Thymus (tissue), 11 donors: Measurements from ENCODE around the gene TGFBR3L. TPM values are rescaled to one million over a fixed set of nuclear protein-coding genes. Genes with fewer than 3 reads are reported as not detected.

Source experiments
- DNase-seq, 9 donors: peaks; one replicate each; pipeline ENCODE4 v3.0.0-alpha.2; 2013; ENCODE audit warnings: low spot score in 9 of 9, low read depth in 6 of 9, missing footprints in 1 of 9
- H3K27ac ChIP-seq, 2 donors: one replicate each; pipeline ENCODE4 v1.5.1; 2013; ENCODE audit warnings: control low read depth in 1 of 2, low read depth in 1 of 2, low read length in 1 of 2, mild to moderate bottlenecking in 1 of 2, moderate library complexity in 1 of 2
- H3K27me3 ChIP-seq, 2 donors: one replicate each; pipeline ENCODE4 v1.5.1; 2013; ENCODE audit warnings: low read length in 1 of 2; ENCODE audit not compliant: control insufficient read depth in 2 of 2, insufficient read depth in 1 of 2
- H3K36me3 ChIP-seq, 2 donors: one replicate each; pipeline ENCODE4 v1.5.1; 2013; ENCODE audit warnings: low read length in 1 of 2, mild to moderate bottlenecking in 1 of 2, moderate library complexity in 1 of 2; ENCODE audit not compliant: control insufficient read depth in 2 of 2, insufficient read depth in 2 of 2
- H3K4me1 ChIP-seq, 2 donors: one replicate each; pipeline ENCODE4 v1.5.1; 2013; ENCODE audit warnings: low read length in 2 of 2; ENCODE audit not compliant: control insufficient read depth in 2 of 2, insufficient read depth in 2 of 2
- H3K4me3 ChIP-seq, 2 donors: one replicate each; pipeline ENCODE4 v1.5.1; 2013; ENCODE audit warnings: low read length in 2 of 2, control low read depth in 1 of 2, mild to moderate bottlenecking in 1 of 2
- H3K9me3 ChIP-seq, 2 donors: one replicate each; pipeline ENCODE4 v1.5.1; 2013; ENCODE audit warnings: low read length in 1 of 2, mild to moderate bottlenecking in 1 of 2; ENCODE audit not compliant: control insufficient read depth in 2 of 2, insufficient read depth in 1 of 2
- whole genome bisulfite sequencing: extraction: QIAGEN DNeasy Blood & Tissue Kit; methylation state at CpG from one replicate; pipeline ENCODE4 v1.1.7; 2013; 5-methylcytosine and 5-hydroxymethylcytosine counted together
- polyA plus RNA-seq: library from polyadenylated mRNA; stranded (reverse); fragments of 200-250 nt; gene quantifications from one replicate; pipeline ENCODE4 v1.2.3, GENCODE V29; 2013
- total RNA-seq: library from RNA; stranded (reverse); fragments of 120-200 nt; gene quantifications from one replicate; pipeline ENCODE4 v1.2.4, GENCODE V29; 2013
- donor health status: healthy.

TGFBR3L gene
- total and polyA plus RNA-seq, 2 donors = 0.05 to 0.19 TPM

DNA sequence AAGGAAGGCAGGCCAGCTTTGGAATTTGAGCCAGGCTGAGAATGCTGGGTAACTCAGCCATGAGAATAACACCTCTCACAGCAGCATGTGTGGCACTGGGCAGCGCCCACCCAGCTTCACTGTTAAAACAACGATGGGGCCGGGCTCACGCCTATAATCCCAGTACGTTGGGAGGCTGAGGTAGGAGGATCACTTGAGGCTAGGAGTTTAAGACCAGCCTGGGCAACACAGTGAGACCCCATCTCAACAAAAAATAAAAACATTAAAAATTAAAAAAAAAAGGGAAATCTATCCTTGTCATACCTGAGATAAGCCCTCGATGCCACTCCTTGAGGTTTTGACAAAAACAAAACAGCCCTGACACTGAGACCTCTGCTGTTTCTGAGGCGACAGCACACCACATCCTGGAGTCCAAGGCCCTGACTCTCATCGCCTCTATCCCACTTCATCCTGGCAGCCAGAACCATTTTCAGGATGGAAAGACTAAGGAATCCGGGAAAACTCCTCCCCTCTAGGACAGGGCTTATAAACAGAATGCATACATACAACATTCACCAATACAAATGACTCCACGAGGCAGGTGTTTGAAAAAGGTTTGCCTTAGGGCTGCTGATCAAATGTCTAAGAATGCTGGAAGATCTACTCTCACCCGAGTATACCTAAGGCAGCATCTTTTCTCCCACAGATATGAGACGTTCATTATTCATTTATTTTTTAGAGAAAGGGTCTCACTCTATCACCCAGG is 51.5 kb downstream of the TGFBR3L start:
- no peak for DNase-seq
- Histone ChIP-seq H3K9me3 (peaks cover 0 to 1% of the 10 kb centered on the region in 2 donors), H3K36me3 (peaks cover 71 to 80% of the 10 kb centered on the region in 2 donors), H3K4me1 (no peaks in the 10 kb centered on the region), H3K27me3 (no peaks in the 10 kb centered on the region), H3K27ac (no peak overlapping the region), H3K4me3 (no peak overlapping the region)
- WGBS = 96% methylated on average over 12 of the region's 12 CpGs

GRCh38 chr19:7968008-7968795 is 53.6 kb downstream of the TGFBR3L start:
- no peak overlapping the region for H3K4me3 ChIP-seq
- no peak for DNase-seq
- H3K36me3 ChIP-seq = peaks cover 74 to 76% of the 10 kb centered on the region in 2 donors
- no peak overlapping the region for H3K27ac ChIP-seq
- no peaks in the 10 kb centered on the region for H3K27me3 ChIP-seq
- H3K9me3 ChIP-seq = peaks cover 0 to 3% of the 10 kb centered on the region in 2 donors
- WGBS = 94% methylated on average over 15 of the region's 15 CpGs
- H3K4me1 ChIP-seq = no peaks in the 10 kb centered on the region

Other genes starting within 250 kb of the TGFBR3L start
- 9.5 TPM for gene RETN, start 245.8 kb upstream of the TGFBR3L start, total RNA-seq
- 33.1 TPM for gene RETN, start 245.8 kb upstream of the TGFBR3L start, polyA plus RNA-seq
- 0.28 TPM for gene MCEMP1, start 237.7 kb upstream of the TGFBR3L start, total RNA-seq
- gene MCEMP1, start 237.7 kb upstream of the TGFBR3L start, polyA plus RNA-seq = 1.6 TPM
- gene TRAPPC5, start 234.0 kb upstream of the TGFBR3L start, total RNA-seq = 108 TPM
- gene TRAPPC5, start 234.0 kb upstream of the TGFBR3L start, polyA plus RNA-seq = 59.5 TPM
- gene FCER2, start 212.7 kb upstream of the TGFBR3L start, total RNA-seq = 3.1 TPM
- 14.4 TPM for gene FCER2, start 212.7 kb upstream of the TGFBR3L start, polyA plus RNA-seq
- gene CLEC4G, start 182.7 kb upstream of the TGFBR3L start, total RNA-seq = 0.52 TPM
- gene CLEC4G, start 182.7 kb upstream of the TGFBR3L start, polyA plus RNA-seq = 3.2 TPM
- 3.4 TPM for gene CD209, start 167.3 kb upstream of the TGFBR3L start, total RNA-seq
- gene CD209, start 167.3 kb upstream of the TGFBR3L start, polyA plus RNA-seq = 8.5 TPM
- 0.19 TPM for gene CLEC4M, start 151.6 kb upstream of the TGFBR3L start, total RNA-seq
- 0.50 TPM for gene CLEC4M, start 151.6 kb upstream of the TGFBR3L start, polyA plus RNA-seq
- 4.9 TPM for gene EVI5L, start 84.6 kb upstream of the TGFBR3L start, total RNA-seq
- 7.6 TPM for gene EVI5L, start 84.6 kb upstream of the TGFBR3L start, polyA plus RNA-seq
- 0.09 TPM for gene PRR36, start 40.4 kb upstream of the TGFBR3L start, total RNA-seq
- gene PRR36, start 40.4 kb upstream of the TGFBR3L start, polyA plus RNA-seq = 0.16 TPM
- 0.05 TPM for gene LRRC8E, start 26.3 kb upstream of the TGFBR3L start, total RNA-seq
- gene LRRC8E, start 26.3 kb upstream of the TGFBR3L start, polyA plus RNA-seq = 0.27 TPM
- 8.0 TPM for gene MAP2K7, start 11.0 kb upstream of the TGFBR3L start, total RNA-seq
- 45.4 TPM for gene MAP2K7, start 11.0 kb upstream of the TGFBR3L start, polyA plus RNA-seq
- gene SNAPC2, start 5.5 kb downstream of the TGFBR3L start, total RNA-seq = 6.4 TPM
- 16.0 TPM for gene SNAPC2, start 5.5 kb downstream of the TGFBR3L start, polyA plus RNA-seq
- 0.33 TPM for gene CTXN1, start 11.3 kb downstream of the TGFBR3L start, total RNA-seq
- 0.82 TPM for gene CTXN1, start 11.3 kb downstream of the TGFBR3L start, polyA plus RNA-seq
- 28.1 TPM for gene TIMM44, start 28.8 kb downstream of the TGFBR3L start, total RNA-seq
- gene TIMM44, start 28.8 kb downstream of the TGFBR3L start, polyA plus RNA-seq = 41.8 TPM
- 45.6 TPM for gene ELAVL1, start 90.8 kb downstream of the TGFBR3L start, total RNA-seq
- gene ELAVL1, start 90.8 kb downstream of the TGFBR3L start, polyA plus RNA-seq = 20.8 TPM
- 287 TPM for gene CCL25, start 137.9 kb downstream of the TGFBR3L start, total RNA-seq
- 33.4 TPM for gene CCL25, start 137.9 kb downstream of the TGFBR3L start, polyA plus RNA-seq
- gene FBN3, start 234.8 kb downstream of the TGFBR3L start, total RNA-seq = 0.61 TPM
- 0.16 TPM for gene FBN3, start 234.8 kb downstream of the TGFBR3L start, polyA plus RNA-seq